OCI-LY1 (cell line): ENCODE data around the gene ZFYVE9.

Experiments used
- H2AFZ ChIP-seq: fragments of 200-600 bp; sonication (generic), shearing (Covaris generic); 2 replicates; pipeline ENCODE4 v1.6.0; 2014; ENCODE audit warnings: antibody characterized with exemption, mild to moderate bottlenecking, low read length
- H3F3A ChIP-seq: fragments of 200-600 bp; sonication (generic), shearing (Covaris generic); 2 replicates; pipeline ENCODE4 v1.6.0; 2014; ENCODE audit warnings: mild to moderate bottlenecking, antibody characterized with exemption, low read length, moderate library complexity; ENCODE audit not compliant: insufficient read depth
- H3K27ac ChIP-seq: fragments of 200-600 bp; sonication (generic); 2 replicates; pipeline ENCODE4 v1.5.1; 2014; ENCODE audit warnings: low read length, mixed run types, mild to moderate bottlenecking, low read depth; ENCODE audit not compliant: poor library complexity, severe bottlenecking
- H3K27me3 ChIP-seq: fragments of 200-600 bp; sonication (generic); 2 replicates; pipeline ENCODE4 v1.6.0; 2014; ENCODE audit warnings: antibody characterized with exemption, mild to moderate bottlenecking, low read length, moderate library complexity; ENCODE audit not compliant: insufficient read depth
- H3K36me3 ChIP-seq: fragments of 200-600 bp; sonication (generic); 2 replicates; pipeline ENCODE4 v1.6.1; 2014; ENCODE audit warnings: mild to moderate bottlenecking, antibody characterized with exemption, low read length, moderate library complexity, mixed read lengths; ENCODE audit not compliant: insufficient read depth
- H3K4me1 ChIP-seq: fragments of 200-600 bp; sonication (generic); 2 replicates; pipeline ENCODE4 v1.5.1; 2014; ENCODE audit warnings: mild to moderate bottlenecking, low read length, moderate library complexity; ENCODE audit not compliant: insufficient read depth, severe bottlenecking
- H3K4me2 ChIP-seq: fragments of 200-600 bp; sonication (generic), shearing (Covaris generic); 2 replicates; pipeline ENCODE4 v1.6.1; 2014; ENCODE audit warnings: low read length
- H3K4me3 ChIP-seq: fragments of 200-600 bp; sonication (generic); 2 replicates; pipeline ENCODE4 v1.5.1; 2014; ENCODE audit warnings: low read length, low read depth, mild to moderate bottlenecking, mixed read lengths; ENCODE audit not compliant: poor library complexity, severe bottlenecking
- H3K79me2 ChIP-seq: fragments of 200-600 bp; shearing (Covaris generic); 2 replicates; pipeline ENCODE4 v1.6.1; 2016; ENCODE audit warnings: mixed run types, low read length, mixed read lengths; ENCODE audit not compliant: insufficient read depth
- H3K9ac ChIP-seq: fragments of 200-600 bp; sonication (generic), shearing (Covaris generic); 2 replicates; pipeline ENCODE4 v1.6.1; 2014; ENCODE audit warnings: mild to moderate bottlenecking, low read length, mixed read lengths
- H3K9me2 ChIP-seq: fragments of 200-600 bp; sonication (generic), shearing (Covaris generic); 2 replicates; pipeline ENCODE4 v1.6.1; 2014; ENCODE audit warnings: low read depth, mild to moderate bottlenecking, low read length, mixed read lengths
- H3K9me3 ChIP-seq: fragments of 200-600 bp; shearing (Covaris generic); 2 replicates; pipeline ENCODE4 v1.6.1; 2014; ENCODE audit warnings: low read length, mixed read lengths
- H4K20me1 ChIP-seq: fragments of 200-600 bp; sonication (generic), shearing (Covaris generic); 2 replicates; pipeline ENCODE4 v1.6.0; 2016; ENCODE audit warnings: mild to moderate bottlenecking, low read length; ENCODE audit not compliant: insufficient read depth
- EZH2 ChIP-seq: fragments of 200-600 bp; sonication (generic), shearing (Covaris generic); IDR thresholded peaks from 2 replicates; pipeline ENCODE4 v1.8.0; 2017; ENCODE audit warnings: borderline replicate concordance, mixed run types, mild to moderate bottlenecking, antibody characterized with exemption, low read length, moderate library complexity, mixed read lengths
- TF ChIP-seq, protein P1 (sequence below): fragments of 200-600 bp; sonication (generic), shearing (Covaris generic); IDR thresholded peaks from 2 replicates; pipeline ENCODE4 v1.5.1; 2017; ENCODE audit warnings: mild to moderate bottlenecking, antibody characterized with exemption, low read length, moderate library complexity, mixed read lengths

ZFYVE9 gene

DNA sequence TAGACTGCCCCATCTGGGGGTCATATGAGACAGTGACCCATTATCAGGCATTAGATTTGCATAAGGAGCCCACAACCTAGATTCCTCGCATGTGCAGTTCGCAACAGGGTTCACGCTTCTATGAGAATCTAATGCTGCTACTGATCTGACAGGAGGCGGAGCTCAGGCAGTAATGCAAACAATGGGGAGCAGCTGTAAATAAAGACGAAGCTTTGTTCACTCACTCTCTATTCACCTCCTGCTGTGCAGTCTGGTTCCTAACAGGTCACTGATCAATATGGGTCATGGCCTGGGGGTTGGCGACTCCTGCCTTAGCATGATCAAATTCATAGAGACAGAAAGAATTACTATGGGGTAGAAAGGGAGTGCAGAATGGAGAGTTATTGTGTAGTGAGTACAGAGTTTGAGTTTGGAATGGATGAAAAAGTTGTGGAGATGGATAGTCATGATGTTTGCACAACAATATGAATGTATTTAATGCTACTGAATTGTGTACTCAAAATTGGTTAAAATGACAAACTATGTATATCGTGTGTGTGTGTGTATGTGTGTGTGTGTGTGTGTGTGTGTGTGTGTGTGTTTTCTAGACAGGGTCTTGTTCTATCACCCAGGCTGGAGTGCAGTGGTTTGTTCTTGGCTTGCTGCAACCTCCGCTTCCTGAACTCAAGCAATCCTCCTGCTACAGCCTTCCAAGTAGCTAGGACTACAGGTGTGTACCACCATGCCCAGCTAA, 43.6 kb upstream of the ZFYVE9 start:
- Histone ChIP-seq H4K20me1 (no peaks in the 10 kb centered on the region), H3K36me3 (no peaks in the 10 kb centered on the region), H3F3A (no peaks in the 10 kb centered on the region), H3K27me3 (no peaks in the 10 kb centered on the region), H3K9me2 (no peaks in the 10 kb centered on the region), H2AFZ (no peak overlapping the region), H3K79me2 (no peaks in the 10 kb centered on the region), H3K9ac (no peak overlapping the region), H3K4me3 (no peak overlapping the region), H3K27ac (no peak overlapping the region), H3K4me2 (no peak overlapping the region), H3K9me3 (no peaks in the 10 kb centered on the region), H3K4me1 (no peaks in the 10 kb centered on the region)
- no peak for TF ChIP-seq EZH2
- TF ChIP-seq, protein P1, sequence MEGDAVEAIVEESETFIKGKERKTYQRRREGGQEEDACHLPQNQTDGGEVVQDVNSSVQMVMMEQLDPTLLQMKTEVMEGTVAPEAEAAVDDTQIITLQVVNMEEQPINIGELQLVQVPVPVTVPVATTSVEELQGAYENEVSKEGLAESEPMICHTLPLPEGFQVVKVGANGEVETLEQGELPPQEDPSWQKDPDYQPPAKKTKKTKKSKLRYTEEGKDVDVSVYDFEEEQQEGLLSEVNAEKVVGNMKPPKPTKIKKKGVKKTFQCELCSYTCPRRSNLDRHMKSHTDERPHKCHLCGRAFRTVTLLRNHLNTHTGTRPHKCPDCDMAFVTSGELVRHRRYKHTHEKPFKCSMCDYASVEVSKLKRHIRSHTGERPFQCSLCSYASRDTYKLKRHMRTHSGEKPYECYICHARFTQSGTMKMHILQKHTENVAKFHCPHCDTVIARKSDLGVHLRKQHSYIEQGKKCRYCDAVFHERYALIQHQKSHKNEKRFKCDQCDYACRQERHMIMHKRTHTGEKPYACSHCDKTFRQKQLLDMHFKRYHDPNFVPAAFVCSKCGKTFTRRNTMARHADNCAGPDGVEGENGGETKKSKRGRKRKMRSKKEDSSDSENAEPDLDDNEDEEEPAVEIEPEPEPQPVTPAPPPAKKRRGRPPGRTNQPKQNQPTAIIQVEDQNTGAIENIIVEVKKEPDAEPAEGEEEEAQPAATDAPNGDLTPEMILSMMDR = no peak

DNA sequence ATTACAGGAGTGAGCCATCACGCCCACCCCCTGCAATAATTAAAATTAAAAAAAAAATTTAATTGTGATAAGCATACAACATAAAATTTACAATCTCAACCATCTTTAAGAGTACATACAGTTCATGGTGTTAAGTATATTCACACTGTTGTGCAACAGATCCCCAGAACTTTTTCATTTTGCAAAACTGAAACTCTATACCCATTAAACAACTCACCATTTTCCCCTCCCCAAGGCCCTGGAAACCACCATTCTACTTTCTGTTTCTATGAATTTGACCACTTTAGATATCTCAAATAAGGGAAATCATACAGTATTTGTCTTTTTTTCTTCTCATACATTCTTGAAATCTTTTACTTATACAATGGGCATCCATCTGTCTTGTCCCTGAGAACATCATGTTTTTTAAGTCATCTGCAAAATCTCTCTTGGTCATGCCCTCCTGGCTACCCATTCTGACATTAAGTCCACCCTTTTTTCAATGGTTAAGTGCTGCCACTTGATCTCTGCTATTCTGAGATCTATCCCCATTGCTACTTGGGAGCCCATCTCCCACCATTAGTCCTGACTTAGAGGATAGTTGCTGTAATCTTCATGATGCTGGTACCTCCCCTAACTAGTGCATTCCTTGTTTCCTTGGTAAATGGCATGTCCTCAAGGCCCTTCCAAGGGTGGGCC, 39.4 kb upstream of the ZFYVE9 start:
- H3K79me2 ChIP-seq = no peaks in the 10 kb centered on the region
- H3K27ac ChIP-seq = no peak overlapping the region
- H3K9ac ChIP-seq = no peak overlapping the region
- no peak overlapping the region for H3K4me2 ChIP-seq
- no peaks in the 10 kb centered on the region for H3K9me3 ChIP-seq
- H3K27me3 ChIP-seq = no peaks in the 10 kb centered on the region
- H3K36me3 ChIP-seq = no peaks in the 10 kb centered on the region
- TF ChIP-seq, protein P1 = no peak
- TF ChIP-seq EZH2 = no peak
- no peaks in the 10 kb centered on the region for H4K20me1 ChIP-seq
- no peaks in the 10 kb centered on the region for H3K4me1 ChIP-seq
- H2AFZ ChIP-seq = no peak overlapping the region
- no peaks in the 10 kb centered on the region for H3F3A ChIP-seq
- no peaks in the 10 kb centered on the region for H3K9me2 ChIP-seq
- H3K4me3 ChIP-seq = no peak overlapping the region

DNA sequence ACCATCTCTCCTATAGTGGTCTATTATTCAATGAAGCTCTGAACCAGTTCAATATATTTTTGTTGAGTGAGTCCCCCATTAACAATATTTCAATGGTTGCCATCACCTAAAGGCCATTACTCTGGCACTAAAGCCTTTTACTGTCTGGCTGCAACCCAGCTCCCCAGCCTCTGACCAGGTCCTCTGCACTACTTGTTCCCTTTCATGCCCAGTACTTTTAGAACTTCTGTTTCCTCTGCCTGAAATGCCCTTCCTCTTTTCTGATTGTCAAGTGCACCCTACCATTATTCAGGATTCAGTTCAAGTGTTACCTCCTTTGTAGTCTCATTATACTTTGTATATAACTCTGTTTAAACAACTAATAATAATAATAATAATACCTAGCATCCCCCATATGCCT, 30.4 kb upstream of the ZFYVE9 start:
- Histone ChIP-seq H3K27me3 (no peaks in the 10 kb centered on the region), H3K4me2 (no peak overlapping the region)

More for the DNA sequence above, 30.4 kb upstream of the ZFYVE9 start:
- H3K27ac ChIP-seq = no peak overlapping the region
- no peaks in the 10 kb centered on the region for H4K20me1 ChIP-seq
- H3K9me3 ChIP-seq = no peaks in the 10 kb centered on the region
- no peak overlapping the region for H3K9ac ChIP-seq
- H3K4me3 ChIP-seq = no peak overlapping the region
- H3K9me2 ChIP-seq = no peaks in the 10 kb centered on the region
- H3K4me1 ChIP-seq = no peaks in the 10 kb centered on the region
- H3F3A ChIP-seq = no peaks in the 10 kb centered on the region
- no peaks in the 10 kb centered on the region for H3K36me3 ChIP-seq
- no peak for TF ChIP-seq EZH2
- TF ChIP-seq, protein P1 = no peak
- no peaks in the 10 kb centered on the region for H3K79me2 ChIP-seq
- no peak overlapping the region for H2AFZ ChIP-seq
